K562 (cell line): ENCODE results near the gene RALGPS1. TPM values are rescaled to one million over a fixed set of nuclear protein-coding genes. Genes with fewer than 3 reads are reported as not detected.
A peak's percentile ranks its signal among the peaks of the same experiment; 100 is the strongest.

Experiments used
- ATAC-seq: fragments of 200-7000 bp; cut with Tn5 transposase; 3 replicates; pipeline ENCODE4 v1.9.1; 2020; ENCODE audit warnings: moderate library complexity
- BruUV-seq: library from RNA; stranded (reverse); fragments of 400-500 nt; replicated peaks from 2 replicates; lab custom pipeline; 2021; lab: Mats Ljungman, UMichigan
- CTCF ChIA-PET: fragments of 300-600 bp; formaldehyde crosslinking; extraction: SDS; loops from one replicate; lab custom pipeline; 2021; ENCODE audit warnings: low intra/inter-chr PET ratio; lab: Yijun Ruan, JAX
- POLR2A ChIA-PET: fragments of 300-600, 350-650 bp; sonication (Branson Sonifier 250); formaldehyde crosslinking; extraction: SDS; loops from one replicate; lab custom pipeline; 2021; ENCODE audit warnings: antibody characterized with exemption, inconsistent platforms; lab: Yijun Ruan, JAX
- DNase-seq, 4 experiments: peaks; one replicate each; pipeline versions ENCODE4 v3.0.0 to v3.0.0-alpha.2; 2011 to 2018; ENCODE audit warnings: low spot score in 3 of 4, mixed read lengths in 3 of 4; ENCODE audit errors: extremely low read depth in 1 of 4
- FAIRE-seq: peaks from 2 replicates; lab custom pipeline; 2011; peaks lifted over from hg19 to GRCh38; lab: Jason Lieb, UNC
- H2AFZ ChIP-seq: 2 replicates; pipeline ENCODE4 v1.6.0; 2011; ENCODE audit warnings: low read depth, low read length, control low read depth, inconsistent platforms
- H3K27ac ChIP-seq: fragments of 200-600 bp; 3 replicates; pipeline ENCODE4 v1.8.0; 2011; ENCODE audit warnings: low read depth, mild to moderate bottlenecking, control low read depth, inconsistent platforms, low read length, moderate library complexity, mixed read lengths; ENCODE audit errors: extremely low read depth
- H3K27me3 ChIP-seq, 2 experiments: fragments of 300-600 bp in 1 of 2; 2 replicates in 1 of 2; 3 replicates in 1 of 2; pipeline versions ENCODE4 v1.6.0 to v1.8.0; 2011; ENCODE audit warnings: inconsistent platforms in 2 of 2, low read length in 2 of 2, mild to moderate bottlenecking in 1 of 2, mixed read lengths in 1 of 2, moderate library complexity in 1 of 2; ENCODE audit not compliant: control insufficient read depth in 2 of 2, insufficient read depth in 2 of 2
- H3K36me3 ChIP-seq: fragments of 300-600 bp; 3 replicates; pipeline ENCODE4 v1.8.0; 2011; ENCODE audit warnings: mild to moderate bottlenecking, low read length, inconsistent platforms; ENCODE audit not compliant: control insufficient read depth, insufficient read depth
- H3K4me1 ChIP-seq, 2 experiments: fragments of 200-600 bp in 1 of 2; replicated peaks in 1 of 2; 2 replicates in 1 of 2; 3 replicates in 1 of 2; pipeline versions ENCODE4 v1.5.1 to v1.8.0; 2011; ENCODE audit warnings: inconsistent platforms in 2 of 2, low read length in 2 of 2, mild to moderate bottlenecking in 1 of 2, mixed read lengths in 1 of 2, moderate library complexity in 1 of 2; ENCODE audit not compliant: control insufficient read depth in 2 of 2, insufficient read depth in 2 of 2
- H3K4me2 ChIP-seq: 2 replicates; pipeline ENCODE4 v1.6.1; 2011; ENCODE audit warnings: low read length, control low read depth, inconsistent platforms, mixed read lengths; ENCODE audit not compliant: insufficient read depth
- H3K4me3 ChIP-seq: fragments of 200-600 bp; sonication (generic), shearing (Covaris generic); 2 replicates; pipeline ENCODE4 v1.5.1; 2016; ENCODE audit warnings: control low read depth, inconsistent platforms
- H3K79me2 ChIP-seq: fragments of 200-600 bp; 3 replicates; pipeline ENCODE4 v1.8.0; 2011; ENCODE audit warnings: low read length, inconsistent platforms; ENCODE audit not compliant: control insufficient read depth, insufficient read depth
- H3K9ac ChIP-seq, 2 experiments: 2 replicates each; pipeline versions ENCODE4 v1.6.0 to v1.6.1; 2011; ENCODE audit warnings: low read depth in 2 of 2, low read length in 2 of 2, control low read depth in 1 of 2, inconsistent platforms in 1 of 2, mild to moderate bottlenecking in 1 of 2, mixed read lengths in 1 of 2; ENCODE audit not compliant: insufficient read depth in 1 of 2
- H3K9me1 ChIP-seq: one replicate; pipeline ENCODE4 v1.6.0; 2011; ENCODE audit warnings: inconsistent platforms, mild to moderate bottlenecking, low read length, moderate library complexity; ENCODE audit not compliant: control insufficient read depth, insufficient read depth
- H3K9me3 ChIP-seq: replicated peaks from 2 replicates; pipeline ENCODE4 v1.5.1; 2011; ENCODE audit warnings: low read depth, low read length, inconsistent platforms; ENCODE audit not compliant: control insufficient read depth, insufficient read depth
- H4K20me1 ChIP-seq: replicated peaks from 2 replicates; pipeline ENCODE4 v1.6.1; 2011; ENCODE audit warnings: low read length, inconsistent platforms, mixed read lengths; ENCODE audit not compliant: control insufficient read depth, insufficient read depth
- ADNP ChIP-seq: fragments of 200-800 bp; sonication (Bioruptor generic); IDR thresholded peaks from 2 replicates; pipeline ENCODE4 v1.6.1; 2016; ENCODE audit warnings: missing genetic modification characterization, missing compliant biosample characterization
- BCOR ChIP-seq: fragments of 450-650 bp; IDR thresholded peaks from 2 replicates; pipeline ENCODE4 v1.6.1; 2016
- CGGBP1 ChIP-seq: fragments of 250-450 bp; sonication (Bioruptor Pico); IDR thresholded peaks from 2 replicates; pipeline ENCODE4 v1.9.0; 2021; ENCODE audit warnings: mild to moderate bottlenecking
- E2F3 ChIP-seq: fragments of 250-450 bp; sonication (Bioruptor Pico); IDR thresholded peaks from 2 replicates; pipeline ENCODE4 v1.4.0; 2020; ENCODE audit warnings: mild to moderate bottlenecking
- RBM25 ChIP-seq: fragments of 200-400 bp; formaldehyde crosslinking; IDR thresholded peaks from 2 replicates; pipeline ENCODE4 v1.6.1; 2018; ENCODE audit warnings: low read length, low read depth, moderate library complexity; ENCODE audit not compliant: severe bottlenecking
- RREB1 ChIP-seq: fragments of 250-450 bp; sonication (Bioruptor Pico); IDR thresholded peaks from 2 replicates; pipeline ENCODE4 v1.4.0; 2020
- SMARCE1 ChIP-seq: fragments of 450-650 bp; IDR thresholded peaks from 2 replicates; pipeline ENCODE4 v1.7.1; 2016; ENCODE audit warnings: mild to moderate bottlenecking
- ZNF143 ChIP-seq: sonication (generic); formaldehyde crosslinking; IDR thresholded peaks from 2 replicates; pipeline ENCODE4 v1.9.0; 2022; ENCODE audit warnings: mild to moderate bottlenecking, missing genetic modification reagents
- in situ Hi-C: fragments of 300-500 bp; cut with MboI; formaldehyde crosslinking; loops from 4 replicates; pipeline ENCODE4 v1.15.0; 2018; ENCODE audit warnings: inconsistent platforms, mixed read lengths
- intact Hi-C: fragments of 100-400 bp; cut with micrococcal nuclease; formaldehyde crosslinking; loops from 2 replicates; pipeline ENCODE4 v1.14.2; 2022
- polyA plus RNA-seq, 8 experiments: library from polyadenylated mRNA; depleted of rRNA in 4 of 8; stranded (reverse) in 5 of 8; unstranded in 3 of 8; fragments of >200 nt; fragmentation: Nextera tagmentation in 2 of 8; fragmentation: Illumina TruSeq in 1 of 8; extraction: Ambion mirVana in 2 of 8; extraction: Trizol in 1 of 8; gene quantifications; 2 replicates each; pipeline versions ENCODE4 v1.2.1 to v1.2.3, GENCODE V29; 2011 to 2014; ENCODE audit warnings: inconsistent platforms in 1 of 8, missing spikeins in 1 of 8
- total RNA-seq, 7 experiments: library from RNA; depleted of rRNA in 6 of 7; stranded (reverse); fragments of >200 nt in 6 of 7; fragmentation: Illumina TruSeq in 2 of 7; extraction: Trizol in 2 of 7; gene quantifications; 2 replicates each; pipeline versions ENCODE4 v1.2.1 to v1.2.3, GENCODE V29; 2011 to 2021; ENCODE audit warnings: low replicate concordance in 1 of 7

The RALGPS1 gene
- total and polyA plus RNA-seq, 9 of the 15 experiments (the other 6 are each of a cell fraction or from before 2014, with no cell fraction given) = 0.04 to 2.6 (median 1.5) TPM

- intact Hi-C loops (no loop called here), in situ Hi-C loops (no loop called here)
- Histone ChIP-seq H3K79me2 (no peaks in the 10 kb centered on the region), H3K4me2 (no peak overlapping the region), H3K4me1 (0 out of 5 replicates have a peak, but pooled peaks cover 0 to 2% of the 10 kb centered on the region in 2 experiments), H3K4me3 (no peak overlapping the region), H3K9me1 (no peaks in the 10 kb centered on the region), H3K36me3 (no peaks in the 10 kb centered on the region), H3K9me3 (no peaks in the 10 kb centered on the region), H4K20me1 (no peaks in the 10 kb centered on the region), H3K9ac (no peak overlapping the region), H3K27ac (no peak overlapping the region), H3K27me3 (peaks cover 9 to 16% of the 10 kb centered on the region in 2 experiments), H2AFZ (no peak overlapping the region)
- no peak for TF ChIP-seq CGGBP1 (CRISPR knock-in tag)
- TF ChIP-seq RBM25 = peak; percentile 64
- no peak for TF ChIP-seq E2F3 (CRISPR knock-in tag)
- no peak for TF ChIP-seq SMARCE1
- no peak for TF ChIP-seq RREB1 (CRISPR knock-in tag)
- TF ChIP-seq ADNP (tag) = 0 out of 2 replicates have a peak, but pooled peaks have one; percentile 58
- TF ChIP-seq ZNF143 = no peak
- TF ChIP-seq BCOR = peak; percentile 42; the same call in 1 of the 2 replicates
- DNase-seq = no peak
- no peak for FAIRE-seq
- ChIA-PET POLR2A (no interaction called here), CTCF (no interaction called here)
- no TSS peak for BruUV-seq
- ATAC-seq = no peak
These were observed 106.2 kb downstream of the RALGPS1 start for GRCh38 chr9:127020802-127021078.
